Measurements from ENCODE around the gene ZNF177. TPM values are rescaled to one million over a fixed set of nuclear protein-coding genes. Genes with fewer than 3 reads are reported as not detected.

The ZNF177 gene
- total RNA-seq, 1 experiment from 2014 or later: 1.4 TPM

- CTCF ChIA-PET: no interaction called here
- intact Hi-C loops (cut with micrococcal nuclease): loop anchor here (10.0 kb wide), 1 partner anchor 286 kb away; the partner anchor contains the start of gene ZNF317
Measured at GRCh38 chr19:9430444-9430843, 67.6 kb downstream of the ZNF177 start.

GRCh38 chr19:9431475-9431874 lies 68.7 kb downstream of the ZNF177 start:
- Histone ChIP-seq H3K27ac (ENCODE audit: low read length) (no peak overlapping the region), H3K79me2 (ENCODE audit: low read length) (peaks cover 31% of the 10 kb centered on the region), H3K4me1 (ENCODE audit: insufficient read depth, low read length) (peaks cover 7% of the 10 kb centered on the region; the same call in 1 of the 2 replicates), H3F3A (ENCODE audit: low read length, unreplicated experiment) (no peaks in the 10 kb centered on the region), H3K9ac (ENCODE audit: low read length) (no peak overlapping the region), H3K9me3 (ENCODE audit: low read length) (no peaks in the 10 kb centered on the region), H3K4me2 (ENCODE audit: low read length) (no peak overlapping the region), H2AFZ (ENCODE audit: low read length) (no peak overlapping the region), H3K4me3 (ENCODE audit: low read length) (no peak overlapping the region), H3K36me3 (ENCODE audit: low read depth, low read length) (peaks cover 61% of the 10 kb centered on the region), H3K9me2 (replicated peaks; ENCODE audit: low read length) (no peaks in the 10 kb centered on the region), H4K20me1 (ENCODE audit: low read length) (0 out of 2 replicates have a peak, but pooled peaks cover 5% of the 10 kb centered on the region), H3K27me3 (ENCODE audit: low read length) (no peaks in the 10 kb centered on the region)
- CTCF ChIA-PET: no interaction called here
- DNase-seq (peak; percentile 54), ATAC-seq (no peak)
- no TSS peak for BruUV-seq (replicated peaks)
- TF ChIP-seq CTCF (conservative IDR thresholded peaks at IDR 0.05; ENCODE audit: low read depth, low read length): peak; percentile 63
- no peak for TF ChIP-seq EZH2phosphoT487 (IDR thresholded peaks at IDR 0.05; ENCODE audit: borderline replicate concordance, low read length)
- intact Hi-C loops (cut with micrococcal nuclease): loop anchor here (10.0 kb wide), 1 partner anchor 287 kb away; the partner anchor contains the start of gene ZNF317
- POLR2A ChIA-PET (ENCODE audit: unreplicated experiment): no interaction called here

More at GRCh38 chr19:9430444-9430843, 67.6 kb downstream of the ZNF177 start:
- POLR2A ChIA-PET (ENCODE audit: unreplicated experiment): no interaction called here
- no peak overlapping the region for H3K4me3 ChIP-seq (ENCODE audit: low read length)
- BruUV-seq (replicated peaks): no TSS peak
- H3K36me3 ChIP-seq (ENCODE audit: low read depth, low read length): peaks cover 71% of the 10 kb centered on the region
- H3K4me1 ChIP-seq (ENCODE audit: insufficient read depth, low read length): peaks cover 7% of the 10 kb centered on the region; the same call in 1 of the 2 replicates
- no peaks in the 10 kb centered on the region for H3F3A ChIP-seq (ENCODE audit: low read length, unreplicated experiment)
- no peaks in the 10 kb centered on the region for H3K9me2 ChIP-seq (replicated peaks; ENCODE audit: low read length)
- DNase-seq (no peak), ATAC-seq (no peak)
- no peak overlapping the region for H3K9ac ChIP-seq (ENCODE audit: low read length)
- H2AFZ ChIP-seq (ENCODE audit: low read length): no peak overlapping the region
- no peaks in the 10 kb centered on the region for H3K9me3 ChIP-seq (ENCODE audit: low read length)
- 0 out of 2 replicates have a peak, but pooled peaks cover 5% of the 10 kb centered on the region for H4K20me1 ChIP-seq (ENCODE audit: low read length)
- H3K27ac ChIP-seq (ENCODE audit: low read length): no peak overlapping the region
- no peak for TF ChIP-seq CTCF (conservative IDR thresholded peaks at IDR 0.05; ENCODE audit: low read depth, low read length)
- TF ChIP-seq EZH2 (IDR thresholded peaks at IDR 0.05; ENCODE audit: low read length, unreplicated experiment): no peak
- no peak for TF ChIP-seq EZH2phosphoT487 (IDR thresholded peaks at IDR 0.05; ENCODE audit: borderline replicate concordance, low read length)
- no peaks in the 10 kb centered on the region for H3K27me3 ChIP-seq (ENCODE audit: low read length)
- H3K79me2 ChIP-seq (ENCODE audit: low read length): peaks cover 24% of the 10 kb centered on the region
- H3K4me2 ChIP-seq (ENCODE audit: low read length): no peak overlapping the region

Other genes with a start within 250 kb of the ZNF177 start
- gene OR7G1, start 247.2 kb upstream of the ZNF177 start, total RNA-seq (2014; rRNA removed): not detected in 2 replicates
- not detected in 2 replicates for gene OR7G3, start 236.1 kb upstream of the ZNF177 start, total RNA-seq (2014; rRNA removed)
- gene ZNF317, start 222.6 kb upstream of the ZNF177 start, total RNA-seq (2014; rRNA removed): 34.7 and 41.2 TPM in 2 replicates
- gene OR7D2, start 184.0 kb upstream of the ZNF177 start, total RNA-seq (2014; rRNA removed): 0.07 TPM in 1 of 2 replicates, not detected in the other
- not detected in 2 replicates for gene OR7D4, start 143.4 kb upstream of the ZNF177 start, total RNA-seq (2014; rRNA removed)
- gene OR7E24, start 112.1 kb upstream of the ZNF177 start, total RNA-seq (2014; rRNA removed): not detected in 2 replicates
- 30.9 and 36.0 TPM in 2 replicates for gene ZNF699, start 53.2 kb upstream of the ZNF177 start, total RNA-seq (2014; rRNA removed)
- gene ZNF559, start 38.8 kb upstream of the ZNF177 start, total RNA-seq (2014; rRNA removed): 13.1 and 20.1 TPM in 2 replicates
- 31.9 and 32.8 TPM in 2 replicates for gene ZNF266, start 72.6 kb downstream of the ZNF177 start, total RNA-seq (2014; rRNA removed)
- gene ZNF560, start 135.6 kb downstream of the ZNF177 start, total RNA-seq (2014; rRNA removed): not detected in 2 replicates
- gene ZNF426, start 175.6 kb downstream of the ZNF177 start, total RNA-seq (2014; rRNA removed): 8.2 and 9.7 TPM in 2 replicates
- 52.6 and 65.6 TPM in 2 replicates for gene ZNF121, start 221.5 kb downstream of the ZNF177 start, total RNA-seq (2014; rRNA removed)